GM12801 (cell line): ENCODE data around the gene BATF.

Experiments used
- TF ChIP-seq, protein P1 (sequence below): IDR thresholded peaks from one replicate; pipeline ENCODE4 v1.5.1; 2011; ENCODE audit warnings: control low read depth; ENCODE audit not compliant: insufficient read length; ENCODE audit errors: extremely low read depth

The BATF gene

DNA sequence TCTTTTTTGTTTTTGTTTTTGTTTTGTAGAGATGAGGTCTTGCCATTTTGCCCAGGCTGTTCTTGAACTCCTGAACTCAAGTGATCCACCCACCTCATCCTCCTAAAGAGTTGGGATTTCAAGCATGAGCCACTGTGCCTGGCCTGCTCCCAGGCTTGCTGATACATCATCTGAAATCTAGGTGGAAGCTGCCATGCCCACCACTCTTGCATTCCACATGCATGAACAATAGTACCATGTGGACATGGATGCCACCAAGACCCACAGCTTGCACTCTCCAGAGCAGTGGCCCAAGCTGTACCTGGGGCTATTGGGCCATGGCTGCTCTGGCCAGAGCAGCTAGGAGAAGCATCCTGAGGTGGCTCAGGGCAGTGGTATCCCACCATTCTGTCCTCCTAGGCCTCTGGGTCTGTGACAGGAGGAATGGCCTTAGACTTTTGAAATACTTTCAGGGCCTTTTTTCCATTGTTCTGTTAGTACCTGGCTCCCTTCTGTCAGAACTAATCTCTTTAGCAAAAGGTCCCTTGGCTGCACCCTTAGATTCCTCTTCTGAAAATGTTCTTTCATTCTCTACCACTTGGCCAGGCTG lies 69.8 kb downstream of the BATF start:
- TF ChIP-seq, protein P1, sequence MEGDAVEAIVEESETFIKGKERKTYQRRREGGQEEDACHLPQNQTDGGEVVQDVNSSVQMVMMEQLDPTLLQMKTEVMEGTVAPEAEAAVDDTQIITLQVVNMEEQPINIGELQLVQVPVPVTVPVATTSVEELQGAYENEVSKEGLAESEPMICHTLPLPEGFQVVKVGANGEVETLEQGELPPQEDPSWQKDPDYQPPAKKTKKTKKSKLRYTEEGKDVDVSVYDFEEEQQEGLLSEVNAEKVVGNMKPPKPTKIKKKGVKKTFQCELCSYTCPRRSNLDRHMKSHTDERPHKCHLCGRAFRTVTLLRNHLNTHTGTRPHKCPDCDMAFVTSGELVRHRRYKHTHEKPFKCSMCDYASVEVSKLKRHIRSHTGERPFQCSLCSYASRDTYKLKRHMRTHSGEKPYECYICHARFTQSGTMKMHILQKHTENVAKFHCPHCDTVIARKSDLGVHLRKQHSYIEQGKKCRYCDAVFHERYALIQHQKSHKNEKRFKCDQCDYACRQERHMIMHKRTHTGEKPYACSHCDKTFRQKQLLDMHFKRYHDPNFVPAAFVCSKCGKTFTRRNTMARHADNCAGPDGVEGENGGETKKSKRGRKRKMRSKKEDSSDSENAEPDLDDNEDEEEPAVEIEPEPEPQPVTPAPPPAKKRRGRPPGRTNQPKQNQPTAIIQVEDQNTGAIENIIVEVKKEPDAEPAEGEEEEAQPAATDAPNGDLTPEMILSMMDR = no peak

DNA sequence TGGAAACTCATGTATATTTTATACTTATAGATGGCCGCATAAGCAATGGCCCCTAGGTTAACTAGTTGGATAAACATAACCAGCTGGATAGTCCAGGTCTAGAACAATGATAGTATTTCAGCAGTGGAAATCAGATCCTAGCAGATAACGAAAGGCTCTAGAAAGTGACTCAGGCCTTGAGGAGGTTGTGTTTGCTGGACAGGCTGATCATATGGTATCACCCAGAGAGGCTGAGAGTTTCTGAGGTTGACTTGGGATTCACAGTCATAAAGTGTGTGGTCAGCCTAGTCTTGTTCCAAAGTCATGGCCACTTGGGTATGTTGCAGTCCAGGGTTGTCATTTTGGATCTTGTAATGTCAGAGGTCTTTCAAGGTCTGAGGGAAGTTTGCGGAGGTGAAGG lies 73.0 kb downstream of the BATF start:
- TF ChIP-seq, protein P1 = no peak
